Jurkat, Clone E6-1 (cell line): ENCODE measurements around the gene PRICKLE4.
"Not testable (repeated sequence)": the region's sequence is repeated elsewhere in the genome, so short reads cannot be mapped to it uniquely, and the experiment has no call there.

ENCODE experiments used
- DNase-seq: peaks from one replicate; pipeline ENCODE4 v3.0.0-alpha.2; 2011; ENCODE audit warnings: low read depth, low spot score
- H3K4me3 ChIP-seq: 2 replicates; pipeline ENCODE4 v1.5.1; 2011; ENCODE audit warnings: mild to moderate bottlenecking, low read length, control low read depth, moderate library complexity

PRICKLE4 gene

DNA sequence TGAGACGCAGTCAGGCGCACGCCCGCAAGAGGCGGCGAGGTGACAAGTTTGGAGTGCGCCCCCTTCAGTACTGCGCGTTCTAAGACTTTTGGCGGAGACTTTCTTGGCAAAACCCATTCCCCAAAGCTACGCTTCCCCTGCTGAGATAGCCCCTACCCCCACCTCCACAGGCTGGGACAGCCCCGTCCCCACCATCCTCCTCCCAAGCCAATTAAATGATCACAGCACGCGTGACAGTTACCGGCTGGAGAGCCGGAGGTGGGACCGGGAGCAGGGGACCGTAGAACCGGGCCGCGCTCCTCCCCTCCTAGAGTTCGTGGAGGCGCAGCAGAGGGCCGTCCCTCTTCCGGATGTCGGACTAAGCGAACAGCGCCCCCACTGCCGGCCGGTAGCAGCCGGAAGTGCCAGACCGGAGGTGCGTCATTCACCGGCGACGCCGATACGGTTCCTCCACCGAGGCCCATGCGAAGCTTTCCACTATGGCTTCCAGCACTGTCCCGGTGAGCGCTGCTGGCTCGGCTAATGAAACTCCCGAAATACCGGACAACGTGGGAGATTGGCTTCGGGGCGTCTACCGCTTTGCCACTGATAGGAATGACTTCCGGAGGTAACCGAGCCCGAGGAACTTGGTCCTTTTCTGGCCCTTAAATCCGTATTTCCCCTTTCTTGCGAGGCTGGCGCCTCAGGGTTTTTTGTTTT is 6.8 kb downstream of the PRICKLE4 start, which contains the start of gene TOMM6:
Gene TOMM6 (plus strand): TSS at position 476 of the 699 bp plus-strand sequence. CDS start 4 bp downstream, at position 480.
- peak within 1 kb of the TSS; percentile 100 for H3K4me3 ChIP-seq
- DNase-seq, result peak; percentile 90

DNA sequence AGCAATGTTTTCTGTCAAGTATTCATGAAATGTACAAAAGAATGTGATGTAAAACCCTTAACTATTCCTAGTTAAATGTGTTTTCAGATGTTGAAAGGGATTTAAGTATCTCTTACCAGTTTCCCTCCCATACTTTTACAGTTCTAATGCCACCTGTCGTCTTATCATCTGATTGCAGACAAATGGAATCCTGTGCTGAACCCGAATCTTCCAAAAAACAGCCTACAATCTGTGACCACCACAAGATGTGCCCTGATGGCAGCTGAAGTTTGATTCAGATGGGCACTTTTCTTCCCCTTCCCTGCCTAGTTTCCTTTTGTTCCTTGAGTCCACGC is 8.8 kb downstream of the PRICKLE4 start:
- no peak overlapping the region for H3K4me3 ChIP-seq
- DNase-seq, result no peak

DNA sequence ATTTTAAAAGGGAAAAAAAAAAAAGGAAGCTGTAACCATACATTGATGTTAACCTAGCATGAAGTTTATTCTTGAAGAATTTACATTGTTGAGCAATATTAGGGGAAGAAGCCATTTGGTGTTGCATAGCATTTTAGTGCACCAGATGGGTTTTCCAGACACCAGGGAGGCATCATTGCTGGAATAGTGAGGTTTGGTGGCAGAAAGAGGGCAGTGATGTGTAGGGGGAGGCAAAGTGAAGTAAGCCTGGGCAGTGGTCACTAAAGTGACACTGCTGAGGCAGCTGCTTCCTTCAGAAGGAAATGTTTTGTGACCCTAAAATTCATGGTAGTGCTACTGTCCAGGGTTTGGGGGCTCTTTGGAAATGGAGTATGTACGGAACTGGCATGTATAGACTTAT is 9.5 kb downstream of the PRICKLE4 start:
- no peak overlapping the region for H3K4me3 ChIP-seq
- DNase-seq, result no peak

DNA sequence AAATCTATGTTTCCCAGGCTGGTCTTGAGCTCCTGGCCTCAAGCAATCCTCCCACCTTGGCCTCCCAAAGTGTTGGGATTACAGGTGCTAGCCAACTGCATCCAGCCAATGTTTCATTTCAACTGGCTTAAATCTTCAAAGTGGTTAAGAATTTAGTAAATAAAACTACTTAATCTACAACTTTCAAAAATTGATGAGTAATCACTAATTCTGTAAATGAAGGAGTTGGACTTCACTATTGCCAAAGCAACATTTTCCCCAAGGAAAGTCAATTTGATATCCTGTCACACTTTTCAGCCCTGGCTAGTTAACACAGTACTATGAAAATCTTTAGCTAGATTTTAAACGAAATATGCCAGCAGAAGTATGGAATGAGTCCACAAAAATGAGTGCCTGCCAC is 10.7 kb downstream of the PRICKLE4 start:
- no peak for DNase-seq
- no peak overlapping the region for H3K4me3 ChIP-seq

- H3K4me3 ChIP-seq, result no peak overlapping the region
- no peak for DNase-seq
Observed at GRCh38 chr6:41791984-41792383, 11.4 kb downstream of the PRICKLE4 start.

DNA sequence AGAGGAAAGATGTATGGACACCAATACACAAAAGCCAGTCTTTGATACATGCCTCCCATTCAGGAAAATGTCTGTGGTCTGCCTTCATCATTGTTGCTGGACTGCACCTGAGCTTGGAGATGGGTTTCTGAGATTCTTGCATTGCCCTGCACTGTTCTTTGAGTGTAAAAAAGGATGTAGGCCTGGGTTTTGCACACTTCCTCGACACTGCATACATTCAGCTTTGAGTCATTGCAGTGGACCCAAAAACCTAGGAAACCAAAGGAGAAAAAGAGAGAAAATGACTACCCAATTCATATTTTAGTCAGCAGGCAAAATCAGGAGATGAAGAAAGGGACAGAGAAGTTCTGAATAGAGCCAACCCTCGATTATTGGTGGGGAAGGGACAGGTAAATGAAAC is 15.9 kb downstream of the PRICKLE4 start:
- DNase-seq, result no peak
- no peak overlapping the region for H3K4me3 ChIP-seq

DNA sequence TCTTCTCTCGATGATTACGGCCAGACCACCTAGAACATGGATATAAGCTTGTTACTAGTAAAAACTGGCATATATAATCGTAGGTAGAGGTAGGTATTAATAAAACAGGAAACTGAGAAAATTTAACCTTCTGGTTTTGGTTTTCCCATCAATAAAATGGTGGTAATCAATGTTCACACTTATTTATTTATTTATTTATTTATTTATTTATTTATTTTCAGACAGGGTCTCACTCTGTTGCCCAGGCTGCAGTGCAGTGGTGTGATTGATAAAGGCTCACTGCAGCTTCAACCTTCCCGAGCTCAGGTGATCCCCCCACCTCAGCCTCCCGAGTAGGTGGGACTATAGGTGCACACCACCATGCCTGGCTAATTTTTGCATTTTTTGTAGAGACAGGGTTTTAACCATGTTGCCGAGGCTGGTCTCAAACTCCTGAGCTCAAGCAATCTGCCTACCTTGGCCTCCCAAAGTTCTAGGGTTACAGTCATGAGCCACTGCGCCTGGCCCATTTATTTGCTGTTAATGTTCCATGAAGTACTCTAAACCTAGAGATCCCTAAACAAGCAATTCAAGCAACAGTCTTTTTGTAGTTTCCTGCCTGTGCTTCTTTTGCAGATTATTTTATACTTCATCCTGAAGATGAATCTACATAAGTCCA is 18.4 kb downstream of the PRICKLE4 start:
- no peak for DNase-seq
- no peak overlapping the region for H3K4me3 ChIP-seq

GRCh38 chr6:41799559-41799911 is 19.0 kb downstream of the PRICKLE4 start:
- no peak for DNase-seq
- no peak overlapping the region for H3K4me3 ChIP-seq

GRCh38 chr6:41801380-41801779 is 20.8 kb downstream of the PRICKLE4 start:
- H3K4me3 ChIP-seq, result no peak overlapping the region
- no peak for DNase-seq

DNA sequence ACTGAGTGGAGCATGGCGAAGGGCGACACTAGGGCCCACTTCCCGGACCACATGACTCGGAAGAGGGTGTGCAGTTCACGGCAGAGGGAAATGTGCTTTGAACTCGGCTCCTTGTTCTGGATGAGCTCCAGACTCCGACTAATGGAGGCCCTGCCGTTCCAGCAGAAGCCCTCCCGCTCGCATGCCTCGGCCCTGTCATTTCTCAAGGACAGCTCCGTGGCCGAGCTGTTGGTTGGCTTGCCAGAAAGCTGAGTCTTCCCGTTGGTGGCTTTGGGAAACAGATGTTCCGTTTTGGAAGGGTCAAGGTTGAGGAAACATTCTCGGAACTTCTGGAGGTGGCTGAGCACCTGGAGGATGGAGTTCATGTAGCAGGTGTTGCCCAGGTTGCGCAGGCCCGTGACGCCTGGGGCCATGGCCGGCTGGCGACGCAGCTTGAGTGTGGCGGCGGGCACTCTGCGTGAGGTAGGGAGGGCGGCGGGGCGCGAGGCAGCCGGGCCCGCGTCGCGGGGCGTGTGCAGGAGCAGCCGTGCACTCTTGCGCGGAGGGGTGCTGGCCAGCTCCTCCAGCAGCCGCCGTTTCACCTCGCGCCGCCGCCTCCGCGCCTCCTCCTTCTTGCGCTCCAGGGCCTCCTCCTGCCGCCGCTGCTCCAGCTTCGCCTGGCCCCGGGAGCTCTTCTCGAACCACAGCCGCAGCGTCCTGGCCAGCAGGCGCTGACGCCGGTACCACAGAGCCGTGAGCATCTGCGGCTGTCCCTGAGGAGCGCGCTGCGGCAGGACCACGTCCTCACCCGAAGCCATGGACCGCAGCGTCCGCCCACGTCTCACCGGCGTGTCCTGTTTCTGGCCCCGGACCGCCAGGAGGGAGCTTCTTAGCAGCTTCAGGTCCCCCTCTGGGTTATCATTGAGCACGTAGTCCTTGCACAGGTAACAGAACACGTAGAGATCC is 25.5 kb downstream of the PRICKLE4 start:
- no peak overlapping the region for H3K4me3 ChIP-seq
- no peak for DNase-seq

DNA sequence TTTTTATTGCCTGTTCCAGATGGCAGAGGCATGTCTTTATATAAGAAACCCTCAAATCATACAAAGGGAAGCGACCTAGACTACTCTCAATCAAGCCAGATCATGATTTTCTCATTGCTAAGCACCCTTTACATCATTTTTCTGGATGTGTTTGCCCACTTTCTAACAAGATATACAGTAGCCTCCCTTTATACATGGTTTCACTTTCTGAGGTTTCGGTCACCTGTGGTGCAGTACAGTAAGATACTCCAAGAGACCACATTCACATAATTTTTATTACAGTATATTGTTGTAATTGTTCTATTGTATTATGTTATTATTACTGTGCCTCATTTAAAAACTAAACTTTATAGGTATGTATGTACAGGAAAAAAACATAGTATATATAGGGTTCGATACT is 30.5 kb downstream of the PRICKLE4 start:
- no peak overlapping the region for H3K4me3 ChIP-seq
- no peak for DNase-seq

- not testable (repeated sequence) for DNase-seq, H3K4me3 ChIP-seq
Observed at GRCh38 chr6:41811946-41812345, 31.4 kb downstream of the PRICKLE4 start.

GRCh38 chr6:41813469-41813868 is 32.9 kb downstream of the PRICKLE4 start:
- no peak for DNase-seq

DNA sequence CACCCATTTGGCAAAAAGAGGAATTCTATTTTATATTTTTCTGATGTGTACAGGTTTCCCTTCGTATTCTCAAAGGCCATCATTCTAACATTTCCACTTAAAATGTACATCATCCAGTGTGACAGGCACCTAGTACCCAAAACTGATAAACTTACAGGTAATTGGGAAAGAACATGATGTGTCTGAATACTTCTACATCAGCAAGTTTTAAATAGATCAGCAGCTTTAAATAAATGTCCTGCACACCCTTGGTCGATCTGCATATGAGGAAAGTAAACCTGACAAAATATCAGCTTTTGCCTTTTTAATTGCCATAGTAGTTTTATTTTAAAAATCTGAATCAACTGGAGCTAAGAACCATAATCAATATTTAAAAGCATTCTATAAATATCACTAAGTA is 33.4 kb downstream of the PRICKLE4 start:
- DNase-seq, result no peak
- H3K4me3 ChIP-seq, result no peak overlapping the region

More at GRCh38 chr6:41813469-41813868, 32.9 kb downstream of the PRICKLE4 start:
- no peak overlapping the region for H3K4me3 ChIP-seq

- no peak overlapping the region for H3K4me3 ChIP-seq
- no peak for DNase-seq
Observed at GRCh38 chr6:41814629-41815028, 34.0 kb downstream of the PRICKLE4 start.

GRCh38 chr6:41815587-41815986 is 35.0 kb downstream of the PRICKLE4 start:
- H3K4me3 ChIP-seq, result no peak overlapping the region
- DNase-seq, result no peak

- no peak overlapping the region for H3K4me3 ChIP-seq
- no peak for DNase-seq
Observed at GRCh38 chr6:41818271-41819054, 37.9 kb downstream of the PRICKLE4 start.

DNA sequence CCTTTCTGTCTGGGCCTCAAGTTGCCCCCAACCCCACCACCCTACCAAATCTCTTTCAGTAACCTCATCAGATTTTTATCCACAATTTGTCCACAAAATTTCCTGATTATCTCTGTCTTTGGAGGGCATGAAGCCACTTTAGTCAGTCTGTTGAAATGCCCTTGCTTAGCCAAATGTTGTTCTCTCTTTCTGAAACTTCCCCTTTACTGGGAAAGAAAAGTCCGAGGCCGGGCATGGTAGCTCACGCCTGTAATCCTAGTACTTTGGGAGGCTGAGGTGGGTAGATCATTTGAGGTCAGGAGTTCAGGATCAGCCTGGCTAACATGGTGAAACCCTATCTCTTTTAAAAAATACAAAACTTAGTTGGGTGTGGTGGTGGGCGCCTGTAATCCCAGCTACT is 40.7 kb downstream of the PRICKLE4 start:
- no peak for DNase-seq
- no peak overlapping the region for H3K4me3 ChIP-seq

DNA sequence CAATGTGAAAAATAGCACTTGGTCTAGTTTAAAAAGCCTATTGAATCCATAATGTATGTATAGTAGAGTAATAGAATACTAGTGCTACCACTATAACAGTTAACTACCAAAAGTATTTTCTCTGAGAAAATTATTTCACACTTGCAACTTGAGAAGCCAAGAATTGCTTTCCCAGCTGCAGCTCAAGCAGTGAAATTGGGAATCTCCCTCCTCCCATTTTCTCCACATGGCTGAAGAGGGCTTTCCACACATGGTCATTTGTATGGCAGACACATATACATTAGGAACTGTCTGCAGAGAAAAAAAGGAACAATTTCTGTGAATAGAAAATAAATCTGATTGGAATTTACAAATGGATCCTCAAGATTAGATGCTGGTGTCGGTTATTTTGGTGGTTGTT is 41.4 kb downstream of the PRICKLE4 start:
- no peak for DNase-seq
- no peak overlapping the region for H3K4me3 ChIP-seq
